ENCODE measurements around the gene OR51F1.
"Not testable (repeated sequence)": the region's sequence is repeated elsewhere in the genome, so short reads cannot be mapped to it uniquely, and the experiment has no call there.

Gene OR51F1

GRCh38 chr11:4769838-4770237 is at the start of gene OR51F1:
Gene OR51F1 (minus strand): TSS chr11:4769938. CDS start chr11:4769938, 0 bp downstream.
- no peak for DNase-seq (ENCODE audit: low read depth in 2 of 2)

- no peak for DNase-seq (ENCODE audit: low read depth in 2 of 2)
Measured at GRCh38 chr11:4809246-4809645, 39.5 kb upstream of the OR51F1 start.

- no peak for DNase-seq (ENCODE audit: low read depth in 2 of 2)
Measured at GRCh38 chr11:4808476-4808875, 38.7 kb upstream of the OR51F1 start.

GRCh38 chr11:4804280-4804679 is 34.5 kb upstream of the OR51F1 start, which contains the start of gene OR52R1:
Gene OR52R1 (minus strand): TSS chr11:4804380. CDS start chr11:4804380, 0 bp downstream.
- no peak for DNase-seq (ENCODE audit: low read depth in 2 of 2)

- DNase-seq (ENCODE audit: low read depth in 2 of 2): not testable (repeated sequence)
Measured at GRCh38 chr11:4801316-4801715, 31.6 kb upstream of the OR51F1 start.

- DNase-seq (ENCODE audit: low read depth in 2 of 2): no peak
Measured at GRCh38 chr11:4798427-4799183, 28.9 kb upstream of the OR51F1 start.

GRCh38 chr11:4797206-4797605 is 27.5 kb upstream of the OR51F1 start:
- no peak for DNase-seq (ENCODE audit: low read depth in 2 of 2)

GRCh38 chr11:4782454-4782853 is 12.7 kb upstream of the OR51F1 start:
- no peak for DNase-seq (ENCODE audit: low read depth in 2 of 2)

- DNase-seq (ENCODE audit: low read depth in 2 of 2): no peak
Measured at GRCh38 chr11:4768094-4768493, 1.6 kb downstream of the OR51F1 start.

- no peak for DNase-seq (ENCODE audit: low read depth in 2 of 2)
Measured at GRCh38 chr11:4766420-4767043, 3.2 kb downstream of the OR51F1 start.

GRCh38 chr11:4763096-4763495 is 6.6 kb downstream of the OR51F1 start:
- DNase-seq (ENCODE audit: low read depth in 2 of 2): no peak

- DNase-seq (ENCODE audit: low read depth in 2 of 2): no peak
Measured at GRCh38 chr11:4751201-4751600, 18.5 kb downstream of the OR51F1 start.

GRCh38 chr11:4748438-4748837 is 21.3 kb downstream of the OR51F1 start:
- DNase-seq (ENCODE audit: low read depth in 2 of 2): no peak

GRCh38 chr11:4740735-4741134 is 29.0 kb downstream of the OR51F1 start:
- no peak for DNase-seq (ENCODE audit: low read depth in 2 of 2)

- no peak for DNase-seq (ENCODE audit: low read depth in 2 of 2)
Measured at GRCh38 chr11:4727171-4727570, 42.6 kb downstream of the OR51F1 start.

- DNase-seq (ENCODE audit: low read depth in 2 of 2): not testable (repeated sequence)
Measured at GRCh38 chr11:4722616-4723534, 46.9 kb downstream of the OR51F1 start.
